SU-DHL-6 (cell line): ENCODE measurements around the gene ADGRD1.

Experiments
- H2AFZ ChIP-seq: fragments of 200-600 bp; sonication (generic); 2 replicates; pipeline ENCODE4 v1.6.1; 2014; ENCODE audit warnings: low read depth, mild to moderate bottlenecking, moderate library complexity, mixed read lengths, antibody characterized with exemption, low read length; ENCODE audit not compliant: severe bottlenecking
- H3F3A ChIP-seq: fragments of 200-600 bp; shearing (Covaris generic); 2 replicates; pipeline ENCODE4 v1.6.0; 2016; ENCODE audit warnings: antibody characterized with exemption, mild to moderate bottlenecking; ENCODE audit not compliant: insufficient read depth
- H3K27ac ChIP-seq: fragments of 200-600 bp; sonication (generic); 2 replicates; pipeline ENCODE4 v1.5.1; 2016; ENCODE audit warnings: low read depth, mild to moderate bottlenecking, low read length, moderate library complexity, mixed read lengths
- H3K27me3 ChIP-seq: fragments of 200-600 bp; sonication (generic), shearing (Covaris generic); 2 replicates; pipeline ENCODE4 v1.6.0; 2014; ENCODE audit warnings: mild to moderate bottlenecking, low read length
- H3K36me3 ChIP-seq: fragments of 200-600 bp; sonication (generic); 2 replicates; pipeline ENCODE4 v1.6.1; 2014; ENCODE audit warnings: mild to moderate bottlenecking, low read length, mixed read lengths
- H3K4me2 ChIP-seq: fragments of 300-600, 200-600 bp; shearing (Covaris generic), sonication (generic); 2 replicates; pipeline ENCODE4 v1.6.0; 2014; ENCODE audit warnings: low read length, low read depth, mild to moderate bottlenecking; ENCODE audit not compliant: poor library complexity, severe bottlenecking
- H3K4me3 ChIP-seq: fragments of 200-600 bp; sonication (generic); 2 replicates; pipeline ENCODE4 v1.5.1; 2014; ENCODE audit warnings: antibody characterized with exemption, low read length, mild to moderate bottlenecking, mixed read lengths; ENCODE audit not compliant: insufficient read depth, poor library complexity, severe bottlenecking
- H3K79me2 ChIP-seq: fragments of 200-600 bp; sonication (generic); 2 replicates; pipeline ENCODE4 v1.6.1; 2014; ENCODE audit warnings: mild to moderate bottlenecking, low read length, moderate library complexity; ENCODE audit not compliant: insufficient read depth
- H3K9ac ChIP-seq: fragments of 200-600 bp; sonication (generic); 2 replicates; pipeline ENCODE4 v1.7.0; 2014; ENCODE audit warnings: mild to moderate bottlenecking, low read length
- H3K9me2 ChIP-seq: fragments of 200-600 bp; sonication (generic); replicated peaks from 2 replicates; pipeline ENCODE4 v1.6.1; 2014; ENCODE audit warnings: low read length; ENCODE audit not compliant: insufficient read depth
- H3K9me3 ChIP-seq: fragments of 200-600 bp; sonication (generic); 2 replicates; pipeline ENCODE4 v1.6.1; 2014; ENCODE audit warnings: low read length, mixed read lengths; ENCODE audit not compliant: insufficient read depth
- H4K20me1 ChIP-seq: fragments of 200-600 bp; sonication (generic); 2 replicates; pipeline ENCODE4 v1.6.1; 2014; ENCODE audit warnings: low read depth, mild to moderate bottlenecking, antibody characterized with exemption, low read length, moderate library complexity, mixed read lengths
- EZH2phosphoT487 ChIP-seq: fragments of 200-600 bp; sonication (generic), shearing (Covaris generic); conservative IDR thresholded peaks from 2 replicates; pipeline ENCODE4 v1.6.1; 2018; ENCODE audit warnings: mild to moderate bottlenecking, antibody characterized with exemption, low read length, moderate library complexity, mixed read lengths
- TF ChIP-seq, protein P1 (sequence below): fragments of 200-600 bp; sonication (generic); IDR thresholded peaks from one replicate; pipeline ENCODE4 v1.5.1; 2017; ENCODE audit warnings: antibody characterized with exemption, mild to moderate bottlenecking, low read length, moderate library complexity; ENCODE audit not compliant: insufficient read depth, poor library complexity, severe bottlenecking

ADGRD1 gene

DNA sequence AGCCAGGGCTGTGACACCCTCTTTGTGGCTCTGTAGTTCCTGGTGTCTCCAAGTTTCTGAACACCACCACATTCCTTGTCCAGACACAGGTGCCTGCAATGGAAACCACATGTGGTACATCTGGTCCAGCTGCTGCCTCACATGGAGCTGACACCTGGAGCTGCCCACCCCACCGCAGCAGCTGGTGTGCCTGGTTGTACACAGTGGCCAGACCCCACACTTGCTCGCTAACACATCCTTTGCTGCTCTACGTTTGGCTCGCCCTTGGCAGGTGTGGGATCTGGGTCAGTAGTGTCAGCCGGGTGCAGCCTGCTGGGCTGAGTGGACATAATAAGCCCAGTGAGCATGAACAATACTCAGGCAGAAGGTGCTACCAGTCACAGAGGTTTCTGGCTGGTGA is 198.9 kb downstream of the ADGRD1 start:
- Histone ChIP-seq H3K36me3 (no peaks in the 10 kb centered on the region), H3K9ac (no peak overlapping the region), H3K4me2 (no peak overlapping the region), H2AFZ (no peak overlapping the region), H3K4me3 (no peak overlapping the region), H3K27me3 (no peaks in the 10 kb centered on the region), H3K9me2 (no peaks in the 10 kb centered on the region), H4K20me1 (no peaks in the 10 kb centered on the region), H3F3A (no peaks in the 10 kb centered on the region), H3K27ac (no peak overlapping the region), H3K9me3 (no peaks in the 10 kb centered on the region), H3K79me2 (no peaks in the 10 kb centered on the region)
- TF ChIP-seq EZH2phosphoT487 = no peak
- TF ChIP-seq, protein P1, sequence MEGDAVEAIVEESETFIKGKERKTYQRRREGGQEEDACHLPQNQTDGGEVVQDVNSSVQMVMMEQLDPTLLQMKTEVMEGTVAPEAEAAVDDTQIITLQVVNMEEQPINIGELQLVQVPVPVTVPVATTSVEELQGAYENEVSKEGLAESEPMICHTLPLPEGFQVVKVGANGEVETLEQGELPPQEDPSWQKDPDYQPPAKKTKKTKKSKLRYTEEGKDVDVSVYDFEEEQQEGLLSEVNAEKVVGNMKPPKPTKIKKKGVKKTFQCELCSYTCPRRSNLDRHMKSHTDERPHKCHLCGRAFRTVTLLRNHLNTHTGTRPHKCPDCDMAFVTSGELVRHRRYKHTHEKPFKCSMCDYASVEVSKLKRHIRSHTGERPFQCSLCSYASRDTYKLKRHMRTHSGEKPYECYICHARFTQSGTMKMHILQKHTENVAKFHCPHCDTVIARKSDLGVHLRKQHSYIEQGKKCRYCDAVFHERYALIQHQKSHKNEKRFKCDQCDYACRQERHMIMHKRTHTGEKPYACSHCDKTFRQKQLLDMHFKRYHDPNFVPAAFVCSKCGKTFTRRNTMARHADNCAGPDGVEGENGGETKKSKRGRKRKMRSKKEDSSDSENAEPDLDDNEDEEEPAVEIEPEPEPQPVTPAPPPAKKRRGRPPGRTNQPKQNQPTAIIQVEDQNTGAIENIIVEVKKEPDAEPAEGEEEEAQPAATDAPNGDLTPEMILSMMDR = no peak

DNA sequence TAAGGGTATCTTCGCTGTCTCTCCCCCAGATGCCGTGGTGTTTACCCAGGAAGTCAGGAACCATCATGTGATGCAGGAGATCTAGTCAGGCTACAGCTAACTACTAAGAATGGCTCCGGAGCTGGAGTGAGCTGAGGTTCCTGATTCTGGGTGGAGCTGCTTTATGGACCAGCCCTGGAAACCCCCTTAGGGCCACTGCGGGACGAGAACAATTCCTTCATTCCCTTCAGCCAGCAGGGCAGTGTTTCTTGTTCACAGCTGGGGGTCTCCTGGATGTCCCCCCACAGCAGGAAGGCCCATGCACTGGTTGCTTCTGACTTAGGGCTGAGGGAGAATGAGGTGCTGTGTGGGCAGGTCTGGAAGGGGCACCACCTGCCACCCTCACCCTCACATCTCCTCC is 199.3 kb downstream of the ADGRD1 start:
- TF ChIP-seq, protein P1 = no peak
- Histone ChIP-seq H2AFZ (no peak overlapping the region), H3K79me2 (no peaks in the 10 kb centered on the region), H3K4me3 (no peak overlapping the region), H3K27me3 (no peaks in the 10 kb centered on the region), H3K27ac (no peak overlapping the region), H4K20me1 (no peaks in the 10 kb centered on the region), H3K4me2 (no peak overlapping the region), H3K9ac (no peak overlapping the region), H3F3A (no peaks in the 10 kb centered on the region), H3K9me2 (no peaks in the 10 kb centered on the region), H3K36me3 (no peaks in the 10 kb centered on the region), H3K9me3 (no peaks in the 10 kb centered on the region)

DNA sequence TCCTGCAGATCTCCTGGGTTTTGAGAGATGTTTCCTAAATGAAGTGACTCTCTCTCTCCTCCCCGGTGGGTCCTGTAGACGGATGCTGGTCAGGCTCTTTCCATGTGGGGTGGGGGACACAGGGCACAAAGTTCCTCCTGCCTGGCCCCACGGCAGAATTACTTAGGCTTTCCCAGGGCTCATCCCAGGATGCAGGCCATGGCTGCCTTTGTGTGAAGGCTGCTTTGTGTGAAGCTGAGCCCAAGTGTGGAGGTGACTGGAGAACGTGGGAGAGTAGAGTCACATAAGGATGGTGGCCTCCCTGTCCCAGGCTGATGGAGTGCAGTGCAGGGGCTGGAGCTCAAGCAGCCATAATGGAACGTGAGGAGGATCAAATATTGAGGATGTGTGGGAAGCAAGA is 200.2 kb downstream of the ADGRD1 start:
- no peak overlapping the region for H3K4me3 ChIP-seq
- H4K20me1 ChIP-seq = no peaks in the 10 kb centered on the region
- no peaks in the 10 kb centered on the region for H3K9me2 ChIP-seq
- no peak overlapping the region for H3K9ac ChIP-seq
- no peak overlapping the region for H3K4me2 ChIP-seq
- no peaks in the 10 kb centered on the region for H3K36me3 ChIP-seq
- no peak overlapping the region for H2AFZ ChIP-seq
- no peaks in the 10 kb centered on the region for H3F3A ChIP-seq
- no peak overlapping the region for H3K27ac ChIP-seq
- no peaks in the 10 kb centered on the region for H3K27me3 ChIP-seq
- H3K9me3 ChIP-seq = no peaks in the 10 kb centered on the region
- H3K79me2 ChIP-seq = no peaks in the 10 kb centered on the region
- no peak for TF ChIP-seq EZH2phosphoT487
- TF ChIP-seq, protein P1 = no peak

DNA sequence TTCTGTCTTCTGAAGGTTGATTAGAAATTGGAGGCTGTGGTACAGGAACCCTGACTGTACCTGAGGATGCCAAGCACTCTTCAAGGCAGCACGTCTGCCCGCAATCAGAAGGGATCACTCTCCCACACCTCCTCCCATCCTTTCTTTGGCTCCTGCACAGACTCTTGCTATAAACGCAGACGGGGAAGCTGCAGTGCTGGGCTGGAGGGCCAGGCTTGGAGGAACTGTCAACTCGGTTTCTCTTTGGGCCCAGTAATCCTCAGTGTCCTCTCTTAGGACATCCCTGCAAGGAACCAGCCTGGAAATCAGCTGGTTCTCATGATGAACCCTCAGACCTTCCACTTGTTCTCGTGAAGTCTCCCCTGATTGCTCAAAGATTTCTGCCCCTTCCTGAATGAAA is 201.4 kb downstream of the ADGRD1 start:
- Histone ChIP-seq H3K27ac (no peak overlapping the region), H3K9me2 (no peaks in the 10 kb centered on the region), H3K9ac (no peak overlapping the region), H3K9me3 (no peaks in the 10 kb centered on the region), H3K4me3 (no peak overlapping the region), H4K20me1 (no peaks in the 10 kb centered on the region), H3F3A (no peaks in the 10 kb centered on the region), H3K36me3 (no peaks in the 10 kb centered on the region), H2AFZ (no peak overlapping the region), H3K4me2 (no peak overlapping the region), H3K79me2 (no peaks in the 10 kb centered on the region), H3K27me3 (no peaks in the 10 kb centered on the region)
- TF ChIP-seq, protein P1 = no peak
- no peak for TF ChIP-seq EZH2phosphoT487
